ENCODE results near the gene VPS37C. TPM values are rescaled to one million over a fixed set of nuclear protein-coding genes. Genes with fewer than 3 reads are reported as not detected.

Gene VPS37C
- total RNA-seq, 4 donors from 2014 or later = 19.6 to 27.6 (median 26.7) TPM

GRCh38 chr11:61126256-61126655 is 35.0 kb downstream of the VPS37C start:
- WGBS, 2 donors = 63 to 69% methylated on average over 14 of the region's 14 CpGs
- intact Hi-C loops (cut with DNase I; ENCODE audit: low total_unique reads) = no loop called here
- no peak overlapping the region for H3K4me3 ChIP-seq (ENCODE audit: low read depth, poor library complexity, severe bottlenecking)
- no peak for DNase-seq (ENCODE audit: low spot score in 2 of 2)
- TF ChIP-seq POLR2A (IDR thresholded peaks at IDR 0.05) (no peak), CTCF (IDR thresholded peaks at IDR 0.05) (no peak)

DNA sequence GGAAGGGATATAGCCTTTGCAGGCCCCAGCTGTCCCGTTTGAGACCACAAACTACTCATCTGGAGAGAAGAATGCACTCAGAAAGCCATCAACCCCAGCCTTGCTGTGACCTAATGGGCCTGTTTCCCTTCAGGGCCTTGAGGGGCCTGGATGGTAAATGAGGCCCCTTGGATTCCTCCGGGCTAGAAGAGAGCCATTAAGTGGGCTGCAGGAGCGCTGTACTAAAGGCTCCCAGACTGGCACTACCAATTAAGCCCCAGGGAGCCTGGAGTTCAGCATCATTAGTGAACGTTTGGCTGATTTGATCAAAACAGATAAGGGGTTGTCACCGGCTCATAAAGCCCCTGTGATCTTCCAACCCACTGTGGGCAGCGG is 35.9 kb downstream of the VPS37C start:
- no peak for TF ChIP-seq POLR2A (IDR thresholded peaks at IDR 0.05)
- TF ChIP-seq CTCF (IDR thresholded peaks at IDR 0.05) = no peak
- 49 to 57% methylated on average over 6 of the region's 6 CpGs for WGBS, 2 donors
- intact Hi-C loops (cut with DNase I; ENCODE audit: low total_unique reads) = no loop called here
- DNase-seq (ENCODE audit: low spot score in 2 of 2) = no peak
- no peak overlapping the region for H3K4me3 ChIP-seq (ENCODE audit: low read depth, poor library complexity, severe bottlenecking)

GRCh38 chr11:61124574-61125309 is 36.5 kb downstream of the VPS37C start:
- 78 to 85% methylated on average over 17 of the region's 17 CpGs for whole genome bisulfite sequencing, 2 donors
- no peak overlapping the region for H3K4me3 ChIP-seq (ENCODE audit: low read depth, poor library complexity, severe bottlenecking)
- no peak for DNase-seq (ENCODE audit: low spot score in 2 of 2)
- intact Hi-C loops (cut with DNase I; ENCODE audit: low total_unique reads) = no loop called here
- no peak for TF ChIP-seq POLR2A (IDR thresholded peaks at IDR 0.05)

- TF ChIP-seq CTCF (IDR thresholded peaks at IDR 0.05) = no peak
- TF ChIP-seq POLR2A (IDR thresholded peaks at IDR 0.05) = no peak
- DNase-seq (ENCODE audit: low spot score in 2 of 2) = no peak
- WGBS, 2 donors = 63 to 78% methylated on average over 13 of the region's 13 CpGs
- intact Hi-C loops (cut with DNase I; ENCODE audit: low total_unique reads) = no loop called here
- H3K4me3 ChIP-seq (ENCODE audit: low read depth, poor library complexity, severe bottlenecking) = no peak overlapping the region
These were observed 37.3 kb downstream of the VPS37C start for GRCh38 chr11:61123775-61124571.

GRCh38 chr11:61122761-61123160 is 38.5 kb downstream of the VPS37C start:
- DNase-seq (ENCODE audit: low spot score in 2 of 2) = no peak
- intact Hi-C loops (cut with DNase I; ENCODE audit: low total_unique reads) = no loop called here
- TF ChIP-seq CTCF (IDR thresholded peaks at IDR 0.05) (no peak), POLR2A (IDR thresholded peaks at IDR 0.05) (no peak)
- H3K4me3 ChIP-seq (ENCODE audit: low read depth, poor library complexity, severe bottlenecking) = no peak overlapping the region
- 83 to 94% methylated on average over 13 of the region's 13 CpGs for WGBS, 2 donors

DNA sequence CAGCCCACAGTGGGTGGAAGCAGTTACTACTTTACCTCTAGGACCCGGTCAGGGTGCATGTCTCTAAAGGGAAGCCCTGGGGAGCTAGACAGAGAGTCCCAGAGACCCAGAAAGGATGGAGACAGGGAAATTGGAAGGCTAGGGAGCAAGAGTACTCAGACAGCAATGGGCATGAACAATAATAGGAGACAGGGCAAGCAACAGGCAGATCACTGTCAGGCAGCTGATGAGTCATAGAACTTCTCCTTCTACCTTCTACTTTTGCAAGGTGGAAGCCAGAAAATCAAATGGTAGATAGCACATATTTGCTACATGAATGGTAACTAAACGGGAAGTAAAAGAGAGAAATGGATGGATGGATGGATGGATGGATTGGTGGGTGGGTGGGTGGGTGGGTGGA is 39.3 kb downstream of the VPS37C start:
- DNase-seq (ENCODE audit: low spot score in 2 of 2) = no peak
- no peak for TF ChIP-seq POLR2A (IDR thresholded peaks at IDR 0.05)
- no peak for TF ChIP-seq CTCF (IDR thresholded peaks at IDR 0.05)
- intact Hi-C loops (cut with DNase I; ENCODE audit: low total_unique reads) = no loop called here
- 65 to 87% methylated on average over 2 of the region's 2 CpGs for WGBS, 2 donors
- H3K4me3 ChIP-seq (ENCODE audit: low read depth, poor library complexity, severe bottlenecking) = no peak overlapping the region
